CD4-positive, alpha-beta T cell (primary cell): ENCODE data around the gene ABTB1. TPM values are rescaled to one million over a fixed set of nuclear protein-coding genes. Genes with fewer than 3 reads are reported as not detected.

Experiments
- ATAC-seq: fragments of 200-7000 bp; cut with Tn5 transposase; one replicate; pipeline ENCODE4 v1.10.0; 2022; ENCODE audit warnings: mild to moderate bottlenecking; ENCODE audit not compliant: poor library complexity
- CTCF ChIA-PET: fragments of 350-600 bp; sonication (Branson Sonifier 250); formaldehyde crosslinking; loops from one replicate; lab custom pipeline; 2021; ENCODE audit warnings: antibody characterized with exemption, inconsistent platforms; lab: Charles Lee
- POLR2A ChIA-PET: fragments of 350-600 bp; sonication (Branson Sonifier 250); formaldehyde crosslinking; loops from one replicate; lab custom pipeline; 2021; ENCODE audit warnings: antibody characterized with exemption, inconsistent platforms; lab: Charles Lee
- DNase-seq, 14 experiments: peaks; one replicate each; pipeline ENCODE4 v3.0.0-alpha.2; 2013 to 2020; ENCODE audit warnings: mixed read lengths in 2 of 14
- H3K27ac ChIP-seq, 2 donors: one replicate each; pipeline versions ENCODE4 v1.5.1 to v1.7.0; 2013; ENCODE audit warnings: low read length in 2 of 2, low read depth in 1 of 2, mild to moderate bottlenecking in 1 of 2
- H3K27me3 ChIP-seq, 2 experiments: 1 replicate in 1 of 2; 2 replicates in 1 of 2; pipeline versions ENCODE4 v1.6.1 to v1.7.0; 2013; ENCODE audit warnings: low read length in 2 of 2, control low read depth in 1 of 2, mild to moderate bottlenecking in 1 of 2, moderate library complexity in 1 of 2; ENCODE audit not compliant: insufficient read depth in 2 of 2, control insufficient read depth in 1 of 2
- H3K36me3 ChIP-seq: one replicate; pipeline ENCODE4 v1.6.1; 2013; ENCODE audit warnings: low read length, control low read depth; ENCODE audit not compliant: insufficient read depth
- H3K4me1 ChIP-seq: one replicate; pipeline ENCODE4 v1.6.1; 2013; ENCODE audit warnings: low read length, control low read depth; ENCODE audit not compliant: insufficient read depth
- H3K4me3 ChIP-seq: one replicate; pipeline ENCODE4 v1.5.1; 2013; ENCODE audit warnings: mild to moderate bottlenecking, low read length, moderate library complexity
- H3K9me3 ChIP-seq, 2 experiments: 1 replicate in 1 of 2; 2 replicates in 1 of 2; pipeline versions ENCODE4 v1.6.1 to v1.7.0; 2013; ENCODE audit warnings: low read length in 2 of 2, mild to moderate bottlenecking in 2 of 2, control low read depth in 1 of 2, moderate library complexity in 1 of 2; ENCODE audit not compliant: control insufficient read depth in 1 of 2, insufficient read depth in 1 of 2
- H3K27ac Mint-ChIP-seq: one replicate; pipeline ENCODE4 v1.8.0; 2020; ENCODE audit warnings: mixed read lengths
- H3K27me3 Mint-ChIP-seq: one replicate; pipeline ENCODE4 v1.8.0; 2021; ENCODE audit warnings: mixed read lengths
- H3K36me3 Mint-ChIP-seq: one replicate; pipeline ENCODE4 v1.8.0; 2021; ENCODE audit warnings: low read depth, mixed read lengths
- H3K4me1 Mint-ChIP-seq: one replicate; pipeline ENCODE4 v1.8.0; 2021; ENCODE audit warnings: low read depth, mixed read lengths
- H3K4me3 Mint-ChIP-seq: one replicate; pipeline ENCODE4 v1.8.0; 2020; ENCODE audit warnings: mild to moderate bottlenecking, mixed read lengths
- H3K9me3 Mint-ChIP-seq: one replicate; pipeline ENCODE4 v1.8.0; 2020; ENCODE audit warnings: mixed read lengths
- intact Hi-C, 2 experiments: fragments of 100-400 bp; cut with DNase I in 1 of 2; cut with micrococcal nuclease in 1 of 2; formaldehyde crosslinking; loops; one replicate each; pipeline versions ENCODE4 v1.15.1 to v1.9.0; 2023 to 2025; cut with DNase I, micrococcal nuclease
- total RNA-seq, 174 experiments: library from RNA in 2 of 174; stranded (reverse) in 2 of 174; gene quantifications; one replicate each; pipeline ENCODE4 v1.2.3 and lab custom pipeline; 2021 to 2026
- TF ChIP-seq, protein P1 (sequence below): fragments of 200-600 bp; IDR thresholded peaks from one replicate; pipeline ENCODE4 v1.8.0; 2022; ENCODE audit warnings: antibody characterized with exemption, mild to moderate bottlenecking

Gene ABTB1
- total RNA-seq, 2 experiments from 2014 or later, result 116 to 118 TPM

DNA sequence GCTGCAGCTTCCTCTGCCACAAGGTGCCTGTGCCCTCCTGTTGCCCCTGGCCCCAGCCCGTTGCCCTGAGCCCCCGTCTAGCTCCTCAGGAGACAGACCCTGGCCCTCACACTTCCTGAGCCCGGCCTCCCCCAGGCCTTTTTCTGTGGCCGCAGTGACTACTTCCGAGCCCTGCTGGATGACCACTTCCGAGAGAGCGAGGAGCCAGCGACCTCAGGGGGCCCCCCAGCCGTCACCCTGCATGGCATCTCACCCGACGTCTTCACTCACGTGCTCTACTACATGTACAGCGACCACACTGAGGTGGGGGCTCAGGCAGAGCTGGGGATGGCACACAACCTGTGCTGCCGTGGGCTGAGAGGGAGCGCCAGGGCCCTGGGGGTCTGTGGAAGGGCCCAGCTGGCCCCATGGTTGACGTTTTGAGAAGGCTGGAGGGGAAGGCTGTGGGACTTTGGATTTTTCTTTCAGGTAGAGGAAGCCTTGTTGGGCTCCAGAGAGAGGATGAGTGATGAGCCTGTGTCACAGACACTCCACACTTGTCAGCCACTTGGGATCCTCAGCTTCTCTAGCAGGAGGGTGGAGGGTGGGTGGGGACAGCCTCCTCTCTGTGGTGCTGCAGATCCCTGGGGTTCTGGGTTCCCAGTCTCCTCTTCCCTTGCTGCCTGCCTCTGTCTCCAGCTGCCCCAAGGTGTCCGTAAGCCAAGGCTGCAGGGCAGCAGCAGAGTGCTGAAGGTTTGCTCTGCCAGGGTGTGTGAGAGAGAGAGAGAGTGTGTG, 5.0 kb downstream of the ABTB1 start:
- Mint-ChIP-seq H3K4me1 (peaks cover 35% of the 10 kb centered on the region), H3K27ac (no peak overlapping the region), H3K36me3 (peaks cover 38% of the 10 kb centered on the region), H3K27me3 (no peaks in the 10 kb centered on the region), H3K4me3 (peak overlapping the region; percentile 11), H3K9me3 (no peaks in the 10 kb centered on the region)
- TF ChIP-seq, protein P1, sequence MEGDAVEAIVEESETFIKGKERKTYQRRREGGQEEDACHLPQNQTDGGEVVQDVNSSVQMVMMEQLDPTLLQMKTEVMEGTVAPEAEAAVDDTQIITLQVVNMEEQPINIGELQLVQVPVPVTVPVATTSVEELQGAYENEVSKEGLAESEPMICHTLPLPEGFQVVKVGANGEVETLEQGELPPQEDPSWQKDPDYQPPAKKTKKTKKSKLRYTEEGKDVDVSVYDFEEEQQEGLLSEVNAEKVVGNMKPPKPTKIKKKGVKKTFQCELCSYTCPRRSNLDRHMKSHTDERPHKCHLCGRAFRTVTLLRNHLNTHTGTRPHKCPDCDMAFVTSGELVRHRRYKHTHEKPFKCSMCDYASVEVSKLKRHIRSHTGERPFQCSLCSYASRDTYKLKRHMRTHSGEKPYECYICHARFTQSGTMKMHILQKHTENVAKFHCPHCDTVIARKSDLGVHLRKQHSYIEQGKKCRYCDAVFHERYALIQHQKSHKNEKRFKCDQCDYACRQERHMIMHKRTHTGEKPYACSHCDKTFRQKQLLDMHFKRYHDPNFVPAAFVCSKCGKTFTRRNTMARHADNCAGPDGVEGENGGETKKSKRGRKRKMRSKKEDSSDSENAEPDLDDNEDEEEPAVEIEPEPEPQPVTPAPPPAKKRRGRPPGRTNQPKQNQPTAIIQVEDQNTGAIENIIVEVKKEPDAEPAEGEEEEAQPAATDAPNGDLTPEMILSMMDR, result no peak
- intact Hi-C loops, result loop anchor here in 1 of 2 experiments (10.0 kb wide), 4 partner anchors 447 to 1593 kb away; partner anchors contain the start of genes EEFSEC, RAB7A, RUVBL1 and SLC41A3
- Histone ChIP-seq H3K4me1 (peaks cover 28% of the 10 kb centered on the region), H3K4me3 (no peak overlapping the region), H3K36me3 (peaks cover 37% of the 10 kb centered on the region), H3K9me3 (no peaks in the 10 kb centered on the region), H3K27ac (no peak overlapping the region), H3K27me3 (no peaks in the 10 kb centered on the region)
- POLR2A ChIA-PET, result interaction anchor here (0.8 kb wide), 1 partner anchor 80 kb away, joined by 3 read pairs; no protein-coding TSS in a partner anchor
- DNase-seq (peak in 1 of 14 experiments; percentile 30), ATAC-seq (no peak)
- CTCF ChIA-PET, result no interaction called here

DNA sequence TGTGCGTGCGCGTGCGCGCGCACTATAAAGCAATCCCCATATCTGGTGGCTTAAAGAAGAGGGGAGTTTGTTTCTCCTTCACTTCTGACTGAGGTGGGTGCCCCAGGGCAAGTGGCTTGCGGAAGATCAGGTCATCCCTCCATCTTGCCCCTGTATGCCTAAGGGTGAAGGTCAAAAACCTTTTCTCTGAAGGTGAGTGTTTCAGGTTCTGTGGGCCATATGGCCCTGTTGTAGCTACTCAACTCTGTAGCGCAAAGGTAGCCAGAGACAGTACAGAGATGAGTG, 5.5 kb downstream of the ABTB1 start:
- H3K27me3 ChIP-seq, result no peaks in the 10 kb centered on the region
- no peaks in the 10 kb centered on the region for H3K27me3 Mint-ChIP-seq
- intact Hi-C loops, result loop anchor here in 1 of 2 experiments (10.0 kb wide), 4 partner anchors 447 to 1593 kb away; partner anchors contain the start of genes EEFSEC, RAB7A, RUVBL1 and SLC41A3
- peaks cover 27% of the 10 kb centered on the region for H3K4me1 ChIP-seq
- peaks cover 35% of the 10 kb centered on the region for H3K4me1 Mint-ChIP-seq
- no peak overlapping the region for H3K4me3 ChIP-seq
- ChIA-PET CTCF (interaction anchor here (1.8 kb wide), 1 partner anchor 103 kb away, joined by 6 read pairs; no protein-coding TSS in a partner anchor), POLR2A (no interaction called here)
- H3K36me3 ChIP-seq, result peaks cover 37% of the 10 kb centered on the region
- ATAC-seq, result no peak
- H3K36me3 Mint-ChIP-seq, result peaks cover 38% of the 10 kb centered on the region
- H3K9me3 Mint-ChIP-seq, result no peaks in the 10 kb centered on the region
- no peak for DNase-seq
- H3K4me3 Mint-ChIP-seq, result peak overlapping the region; percentile 11
- TF ChIP-seq, protein P1, result no peak
- no peaks in the 10 kb centered on the region for H3K9me3 ChIP-seq
- H3K27ac Mint-ChIP-seq, result peak overlapping the region; percentile 21
- H3K27ac ChIP-seq, result no peak overlapping the region

DNA sequence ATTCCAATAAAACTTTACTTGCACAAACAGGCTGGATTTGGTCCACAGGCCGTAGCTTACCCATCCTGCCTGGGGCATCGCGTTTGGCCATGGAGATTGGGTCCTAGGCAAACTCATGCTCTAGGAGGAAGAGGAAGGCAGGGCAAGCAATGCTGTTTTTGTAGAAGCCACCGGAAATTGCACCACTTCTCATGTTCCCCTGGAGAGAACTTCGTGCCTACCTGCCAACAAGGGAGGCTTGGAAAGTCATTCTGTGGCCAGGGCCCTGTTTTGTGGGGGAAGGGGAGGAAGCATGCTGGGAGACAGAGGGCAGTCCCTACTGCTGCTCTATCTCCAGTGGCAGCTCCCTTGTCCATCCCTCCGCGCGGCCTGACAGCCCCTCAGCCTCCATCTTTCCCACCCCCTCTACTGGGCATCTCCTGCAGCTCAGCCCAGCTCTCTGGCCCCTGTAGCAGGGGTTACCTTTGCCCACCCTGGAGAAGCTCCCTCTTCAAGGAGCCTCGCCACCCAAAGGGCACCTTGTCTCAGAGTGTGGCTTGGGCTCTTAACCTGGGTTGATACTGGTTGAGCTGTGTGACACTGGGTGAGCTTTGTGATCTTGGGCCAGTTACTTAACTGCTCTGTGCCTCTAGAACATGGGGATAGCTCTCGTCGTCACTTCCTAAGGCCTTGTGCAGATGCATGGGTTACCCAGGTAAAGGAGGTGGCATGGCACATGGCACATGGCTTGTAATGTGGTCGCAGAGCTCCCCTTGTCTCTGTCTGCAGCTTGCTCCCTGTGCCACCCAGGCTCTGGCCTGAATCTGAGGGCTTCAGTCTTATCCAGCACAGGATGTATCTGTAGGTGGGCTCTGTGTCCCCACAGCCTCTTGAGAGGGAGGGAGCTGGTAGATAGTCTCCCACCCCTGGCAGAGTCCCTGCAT, 6.1 kb downstream of the ABTB1 start:
- POLR2A ChIA-PET, result no interaction called here
- intact Hi-C loops, result loop anchor here in 1 of 2 experiments (10.0 kb wide), 4 partner anchors 446 to 1594 kb away; partner anchors contain the start of genes EEFSEC, RAB7A, RUVBL1 and SLC41A3
- ATAC-seq, result no peak

More for the DNA sequence above, 6.1 kb downstream of the ABTB1 start:
- H3K27ac ChIP-seq, result no peak overlapping the region
- peaks cover 35% of the 10 kb centered on the region for H3K4me1 Mint-ChIP-seq
- CTCF ChIA-PET, result interaction anchor here (1.8 kb wide), 1 partner anchor 104 kb away, joined by 6 read pairs; no protein-coding TSS in a partner anchor
- H3K27ac Mint-ChIP-seq, result peak overlapping the region; percentile 21
- no peaks in the 10 kb centered on the region for H3K27me3 ChIP-seq
- DNase-seq, result peak in 1 of 14 experiments; percentile 30
- H3K4me3 Mint-ChIP-seq, result peak overlapping the region; percentile 51
- TF ChIP-seq, protein P1, result no peak
- H3K4me1 ChIP-seq, result peaks cover 26% of the 10 kb centered on the region
- H3K9me3 ChIP-seq, result no peaks in the 10 kb centered on the region
- H3K27me3 Mint-ChIP-seq, result no peaks in the 10 kb centered on the region
- peaks cover 32% of the 10 kb centered on the region for H3K36me3 Mint-ChIP-seq
- peaks cover 37% of the 10 kb centered on the region for H3K36me3 ChIP-seq
- no peaks in the 10 kb centered on the region for H3K9me3 Mint-ChIP-seq
- no peak overlapping the region for H3K4me3 ChIP-seq
